GM19455 (cell line): ENCODE results near the gene SYCP3.
"Not testable (repeated sequence)": the region's sequence is repeated elsewhere in the genome, so short reads cannot be mapped to it uniquely, and the experiment has no call there.

Experiments
- ATAC-seq: cut with Tn5 transposase; IDR thresholded peaks from one replicate; pipeline ENCODE4 v1.9.1; 2021; ENCODE audit not compliant: unreplicated experiment

SYCP3 gene

GRCh38 chr12:101685092-101685491 is 54.2 kb downstream of the SYCP3 start:
- no peak for ATAC-seq

- ATAC-seq: not testable (repeated sequence)
Measured at GRCh38 chr12:101681627-101682026, 57.6 kb downstream of the SYCP3 start.

GRCh38 chr12:101680647-101681046 is 58.6 kb downstream of the SYCP3 start:
- no peak for ATAC-seq

GRCh38 chr12:101680240-101680639 is 59.0 kb downstream of the SYCP3 start:
- no peak for ATAC-seq
